ENCODE measurements around the gene VASP. TPM values are rescaled to one million over a fixed set of nuclear protein-coding genes. Genes with fewer than 3 reads are reported as not detected.

Gene VASP
- total and polyA plus RNA-seq, 2 of the 13 experiments (the other 11 are each of a cell fraction or from before 2014, with no cell fraction given): 41.8 to 67.1 TPM

GRCh38 chr19:45496349-45496953 lies 10.8 kb upstream of the VASP start (continued):
- TF ChIP-seq, protein P1, sequence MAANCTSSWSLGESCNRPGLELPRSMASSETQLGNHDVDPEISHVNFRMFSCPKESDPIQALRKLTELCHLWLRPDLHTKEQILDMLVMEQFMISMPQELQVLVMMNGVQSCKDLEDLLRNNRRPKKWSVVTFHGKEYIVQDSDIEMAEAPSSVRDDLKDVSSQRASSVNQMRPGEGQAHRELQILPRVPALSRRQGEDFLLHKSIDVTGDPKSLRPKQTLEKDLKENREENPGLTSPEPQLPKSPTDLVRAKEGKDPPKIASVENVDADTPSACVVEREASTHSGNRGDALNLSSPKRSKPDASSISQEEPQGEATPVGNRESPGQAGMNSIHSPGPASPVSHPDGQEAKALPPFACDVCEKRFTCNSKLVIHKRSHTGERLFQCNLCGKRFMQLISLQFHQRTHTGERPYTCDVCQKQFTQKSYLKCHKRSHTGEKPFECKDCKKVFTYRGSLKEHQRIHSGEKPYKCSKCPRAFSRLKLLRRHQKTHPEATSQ (CRISPR knock-in tag; IDR thresholded peaks at IDR 0.05; ENCODE audit: borderline replicate concordance): no peak
- TF ChIP-seq RXRB (CRISPR knock-in tag; IDR thresholded peaks at IDR 0.05; ENCODE audit: borderline replicate concordance) (peak; percentile 47; the same call in 1 of the 2 replicates), SRSF4 (IDR thresholded peaks at IDR 0.05; ENCODE audit: low read depth, low read length, poor library complexity, severe bottlenecking) (no peak), HOXA5 (CRISPR knock-in tag; IDR thresholded peaks at IDR 0.05) (peak; percentile 89; the same call in 1 of the 2 replicates), SIN3A (IDR thresholded peaks at IDR 0.05; ENCODE audit: borderline replicate concordance, low read depth, low read length) (peak; percentile 95; the same call in 1 of the 2 replicates), ZNF546 (CRISPR knock-in tag; conservative IDR thresholded peaks at IDR 0.05) (peak; percentile 48; the same call in 1 of the 2 replicates), TGIF2 (CRISPR knock-in tag; IDR thresholded peaks at IDR 0.05) (peak; percentile 83; the same call in 1 of the 2 replicates), STAT5B (CRISPR knock-in tag; IDR thresholded peaks at IDR 0.05) (peak; percentile 83; the same call in 1 of the 2 replicates), ADNP (CRISPR knock-in tag; IDR thresholded peaks at IDR 0.05) (no peak), HOXA3 (CRISPR knock-in tag; IDR thresholded peaks at IDR 0.05) (peak; percentile 59), HES4 (CRISPR knock-in tag; IDR thresholded peaks at IDR 0.05; ENCODE audit: borderline replicate concordance) (0 out of 2 replicates have a peak, but pooled peaks have one; percentile 56), KDM6A (CRISPR knock-in tag; IDR thresholded peaks at IDR 0.05; ENCODE audit: low read depth) (no peak), BRCA1 (CRISPR knock-in tag; IDR thresholded peaks at IDR 0.05) (peak; percentile 89; the same call in 1 of the 2 replicates), ZNF160 (CRISPR knock-in tag; IDR thresholded peaks at IDR 0.05) (peak; percentile 72), GTF3A (CRISPR knock-in tag; conservative IDR thresholded peaks at IDR 0.05) (no peak), GTF2F1 (IDR thresholded peaks at IDR 0.05; ENCODE audit: low read length) (no peak), ZNF281 (CRISPR knock-in tag; IDR thresholded peaks at IDR 0.05; ENCODE audit: borderline replicate concordance) (peak; percentile 51; the same call in 1 of the 2 replicates), CREB3 (CRISPR knock-in tag; IDR thresholded peaks at IDR 0.05) (peak; percentile 65; the same call in 1 of the 2 replicates), FOXK2 (IDR thresholded peaks at IDR 0.05) (no peak), ZFP90 (CRISPR knock-in tag; IDR thresholded peaks at IDR 0.05; ENCODE audit: borderline replicate concordance) (peak; percentile 80; the same call in 1 of the 2 replicates)
- TF ChIP-seq, protein P2, sequence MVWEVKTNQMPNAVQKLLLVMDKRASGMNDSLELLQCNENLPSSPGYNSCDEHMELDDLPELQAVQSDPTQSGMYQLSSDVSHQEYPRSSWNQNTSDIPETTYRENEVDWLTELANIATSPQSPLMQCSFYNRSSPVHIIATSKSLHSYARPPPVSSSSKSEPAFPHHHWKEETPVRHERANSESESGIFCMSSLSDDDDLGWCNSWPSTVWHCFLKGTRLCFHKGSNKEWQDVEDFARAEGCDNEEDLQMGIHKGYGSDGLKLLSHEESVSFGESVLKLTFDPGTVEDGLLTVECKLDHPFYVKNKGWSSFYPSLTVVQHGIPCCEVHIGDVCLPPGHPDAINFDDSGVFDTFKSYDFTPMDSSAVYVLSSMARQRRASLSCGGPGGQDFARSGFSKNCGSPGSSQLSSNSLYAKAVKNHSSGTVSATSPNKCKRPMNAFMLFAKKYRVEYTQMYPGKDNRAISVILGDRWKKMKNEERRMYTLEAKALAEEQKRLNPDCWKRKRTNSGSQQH (CRISPR knock-in tag; IDR thresholded peaks at IDR 0.05; ENCODE audit: low read depth): peak; percentile 90
- TF ChIP-seq, protein P3, sequence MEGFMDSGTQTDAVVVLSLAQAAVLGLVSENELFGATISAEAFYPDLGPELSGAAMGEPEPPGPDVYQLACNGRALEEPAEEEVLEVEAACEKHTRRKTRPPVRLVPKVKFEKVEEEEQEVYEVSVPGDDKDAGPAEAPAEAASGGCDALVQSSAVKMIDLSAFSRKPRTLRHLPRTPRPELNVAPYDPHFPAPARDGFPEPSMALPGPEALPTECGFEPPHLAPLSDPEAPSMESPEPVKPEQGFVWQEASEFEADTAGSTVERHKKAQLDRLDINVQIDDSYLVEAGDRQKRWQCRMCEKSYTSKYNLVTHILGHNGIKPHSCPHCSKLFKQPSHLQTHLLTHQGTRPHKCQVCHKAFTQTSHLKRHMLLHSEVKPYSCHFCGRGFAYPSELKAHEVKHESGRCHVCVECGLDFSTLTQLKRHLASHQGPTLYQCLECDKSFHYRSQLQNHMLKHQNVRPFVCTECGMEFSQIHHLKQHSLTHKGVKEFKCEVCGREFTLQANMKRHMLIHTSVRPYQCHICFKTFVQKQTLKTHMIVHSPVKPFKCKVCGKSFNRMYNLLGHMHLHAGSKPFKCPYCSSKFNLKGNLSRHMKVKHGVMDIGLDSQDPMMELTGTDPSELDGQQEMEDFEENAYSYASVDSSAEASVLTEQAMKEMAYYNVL (CRISPR knock-in tag; IDR thresholded peaks at IDR 0.05; ENCODE audit: borderline replicate concordance): peak; percentile 74; the same call in 1 of the 2 replicates
